Gastrocnemius medialis (tissue), 4 donors: ENCODE results near the gene SIL1.

Experiments used
- POLR2A ChIP-seq, 2 donors: fragments of 450-650 bp; IDR thresholded peaks; one replicate each; pipeline ENCODE4 v1.6.1; 2017; ENCODE audit warnings: antibody characterized with exemption in 2 of 2, mild to moderate bottlenecking in 2 of 2, moderate library complexity in 2 of 2
- TF ChIP-seq, protein P1 (sequence below), 5 experiments: fragments of 450-650 bp in 3 of 5; fragments of 200-600 bp in 2 of 5; sonication (generic) in 2 of 5; IDR thresholded peaks in 4 of 5; conservative IDR thresholded peaks in 1 of 5; 1 replicate in 4 of 5; 2 replicates in 1 of 5; pipeline ENCODE4 v1.5.1; 2016 to 2019; ENCODE audit warnings: antibody characterized with exemption in 5 of 5, mild to moderate bottlenecking in 3 of 5, moderate library complexity in 3 of 5

DNA sequence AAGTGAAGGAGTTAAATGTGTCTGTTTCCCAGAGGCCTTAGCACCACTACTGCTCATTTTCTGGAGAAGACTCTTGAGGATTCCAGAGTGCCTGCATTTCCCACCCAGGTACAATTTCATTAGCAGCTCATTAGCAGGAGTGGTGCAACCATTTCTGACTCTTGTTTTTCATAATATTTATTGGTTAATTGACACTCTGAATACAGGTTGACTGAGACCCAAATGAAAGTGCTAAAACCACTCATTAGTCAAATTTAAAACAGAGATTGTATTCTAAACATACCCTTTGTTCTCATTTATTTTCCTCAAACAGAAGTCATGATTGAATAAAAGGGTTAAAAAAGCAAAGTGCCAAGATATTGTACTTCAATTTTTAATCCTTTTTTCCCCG is 134.5 kb downstream of the SIL1 start:
- TF ChIP-seq, protein P1, sequence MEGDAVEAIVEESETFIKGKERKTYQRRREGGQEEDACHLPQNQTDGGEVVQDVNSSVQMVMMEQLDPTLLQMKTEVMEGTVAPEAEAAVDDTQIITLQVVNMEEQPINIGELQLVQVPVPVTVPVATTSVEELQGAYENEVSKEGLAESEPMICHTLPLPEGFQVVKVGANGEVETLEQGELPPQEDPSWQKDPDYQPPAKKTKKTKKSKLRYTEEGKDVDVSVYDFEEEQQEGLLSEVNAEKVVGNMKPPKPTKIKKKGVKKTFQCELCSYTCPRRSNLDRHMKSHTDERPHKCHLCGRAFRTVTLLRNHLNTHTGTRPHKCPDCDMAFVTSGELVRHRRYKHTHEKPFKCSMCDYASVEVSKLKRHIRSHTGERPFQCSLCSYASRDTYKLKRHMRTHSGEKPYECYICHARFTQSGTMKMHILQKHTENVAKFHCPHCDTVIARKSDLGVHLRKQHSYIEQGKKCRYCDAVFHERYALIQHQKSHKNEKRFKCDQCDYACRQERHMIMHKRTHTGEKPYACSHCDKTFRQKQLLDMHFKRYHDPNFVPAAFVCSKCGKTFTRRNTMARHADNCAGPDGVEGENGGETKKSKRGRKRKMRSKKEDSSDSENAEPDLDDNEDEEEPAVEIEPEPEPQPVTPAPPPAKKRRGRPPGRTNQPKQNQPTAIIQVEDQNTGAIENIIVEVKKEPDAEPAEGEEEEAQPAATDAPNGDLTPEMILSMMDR (IDR thresholded peaks at IDR 0.05 in 4 of 5, conservative IDR thresholded peaks at IDR 0.05 in 1 of 5): no peak
- TF ChIP-seq POLR2A (IDR thresholded peaks at IDR 0.05): no peak
